Epidermal melanocyte (primary cell): ENCODE measurements around the gene NPAS2.
A peak's percentile ranks its signal among the peaks of the same experiment; 100 is the strongest.

Source experiments
- DNase-seq: peaks from one replicate; pipeline ENCODE4 v3.0.0; 2011; ENCODE audit warnings: low spot score; ENCODE audit not compliant: insufficient read length

Gene NPAS2

DNA sequence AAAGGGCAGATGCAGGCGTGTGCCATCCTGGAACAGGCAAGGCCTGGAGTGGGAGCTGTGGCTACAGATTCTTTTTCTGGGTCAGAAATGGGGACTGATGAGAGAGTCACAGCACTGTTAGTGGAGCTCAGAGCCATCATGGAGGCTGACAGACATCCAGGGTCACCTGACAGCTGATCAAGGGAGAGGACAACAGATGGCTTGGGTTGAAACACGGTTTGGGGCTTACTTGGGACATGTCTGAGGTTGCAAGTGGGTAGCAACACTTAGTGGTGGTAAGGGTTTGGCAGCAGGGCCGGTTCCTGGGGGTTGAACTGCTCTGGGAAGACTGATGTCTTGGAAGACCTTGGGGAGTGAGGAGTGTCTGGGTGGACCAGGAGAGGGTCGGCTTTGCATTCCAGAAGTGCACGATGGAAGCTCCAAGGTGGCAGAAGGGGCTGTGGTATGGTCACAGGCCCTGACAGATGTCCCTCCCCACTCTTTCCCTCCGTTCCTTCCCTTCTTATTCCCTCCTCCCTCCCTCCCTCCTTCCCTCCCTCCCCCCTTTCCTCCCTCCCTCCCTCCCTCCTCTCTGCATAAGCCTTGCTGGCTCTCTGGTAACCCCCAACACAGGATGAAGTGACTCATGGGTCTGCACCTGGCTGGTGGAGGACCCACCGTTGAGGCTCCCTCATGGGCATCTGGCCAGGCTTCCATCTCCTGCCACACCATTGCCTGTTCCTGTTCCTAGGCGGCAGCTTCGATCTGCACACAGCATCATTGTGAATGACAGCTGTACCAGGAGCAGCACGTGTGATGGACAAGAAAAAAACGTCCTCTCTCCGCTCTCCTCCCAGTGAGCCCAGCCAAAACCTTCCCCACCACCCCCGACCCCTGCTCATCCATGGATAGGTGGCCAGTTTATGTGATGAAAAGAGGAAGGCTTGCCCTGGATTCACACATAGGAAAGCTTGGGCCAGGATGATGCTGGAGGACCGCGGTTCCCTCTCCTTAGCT lies 118.4 kb downstream of the NPAS2 start:
- no peak for DNase-seq

DNA sequence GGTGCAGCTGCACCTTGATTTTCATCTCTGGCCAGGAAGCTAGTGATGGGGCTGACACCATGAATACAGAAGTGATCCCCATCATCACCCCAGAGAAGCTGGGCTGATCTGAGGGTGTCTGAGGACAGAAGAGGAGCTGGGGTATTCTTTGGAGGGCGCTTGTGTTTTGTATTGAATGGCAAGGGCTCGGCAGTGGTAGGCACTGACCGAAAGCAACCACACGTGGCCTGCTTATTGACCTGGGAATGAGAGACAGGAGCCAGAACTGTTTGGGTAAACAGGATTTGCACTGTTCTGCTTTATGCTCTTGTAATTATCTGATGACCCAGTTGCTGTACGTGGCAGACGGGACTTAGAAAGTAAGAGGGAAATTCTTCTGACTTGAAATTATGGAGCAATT lies 119.5 kb downstream of the NPAS2 start:
- no peak for DNase-seq

DNA sequence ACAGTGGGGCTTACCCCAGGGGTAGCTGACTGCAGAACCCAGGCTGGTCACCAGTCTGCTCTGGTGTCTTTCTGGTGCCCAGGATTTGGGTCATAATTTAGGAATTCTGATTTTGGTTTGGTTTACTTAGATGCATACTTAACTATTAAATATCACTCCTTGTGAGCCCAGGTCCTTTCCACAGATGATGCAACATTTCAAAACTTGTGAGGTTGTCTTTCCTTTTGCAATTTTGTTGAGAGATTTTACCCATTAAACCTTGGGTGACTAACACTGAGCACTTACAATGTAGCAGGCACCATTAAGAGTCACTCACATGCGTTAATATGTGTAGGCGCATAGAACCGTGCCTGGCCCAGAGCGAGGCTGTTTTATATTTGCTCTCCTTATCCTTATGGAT lies 120.3 kb downstream of the NPAS2 start:
- no peak for DNase-seq

DNA sequence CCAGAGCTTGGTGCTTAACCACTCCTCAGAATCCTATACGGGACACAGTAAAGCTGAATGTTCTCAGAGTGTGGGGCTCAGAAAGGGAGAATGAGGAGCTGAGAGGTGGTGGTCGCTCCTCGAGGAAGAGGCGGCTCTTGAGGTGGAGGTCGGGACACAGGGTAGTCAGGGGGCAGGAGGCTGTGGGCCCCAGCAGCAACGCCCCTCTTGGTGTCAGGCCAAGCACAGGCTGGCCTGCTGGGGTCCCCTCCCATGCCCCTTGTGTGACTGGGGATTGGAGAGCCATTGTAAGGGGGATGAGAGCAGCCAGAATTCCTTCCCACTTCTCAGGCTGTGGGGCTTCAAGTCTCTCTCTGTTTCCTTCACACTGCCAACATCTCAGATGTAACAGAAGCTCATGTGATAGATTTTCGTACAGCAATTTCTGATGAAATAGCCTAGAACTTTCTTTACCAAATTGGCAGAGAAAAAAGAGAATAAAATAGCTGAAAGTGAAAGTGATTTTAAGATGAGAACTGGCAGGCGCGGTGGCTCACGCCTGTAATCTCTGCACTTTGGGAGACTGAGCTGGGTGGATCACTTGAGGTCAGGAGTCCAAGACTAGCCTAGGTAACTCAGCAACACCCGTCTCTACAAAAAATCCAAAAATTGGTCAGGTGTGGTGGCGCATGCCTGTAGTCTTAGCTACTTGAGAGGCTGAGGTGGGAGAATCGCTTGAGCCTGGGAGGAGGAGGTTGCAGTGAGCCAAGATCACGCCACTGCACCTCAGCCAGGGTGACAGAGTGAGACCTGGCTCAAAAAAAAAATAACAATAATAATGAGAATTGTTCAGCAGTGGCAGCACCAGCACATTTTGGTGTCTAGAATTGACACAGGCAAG lies 121.1 kb downstream of the NPAS2 start:
- DNase-seq, result no peak

DNA sequence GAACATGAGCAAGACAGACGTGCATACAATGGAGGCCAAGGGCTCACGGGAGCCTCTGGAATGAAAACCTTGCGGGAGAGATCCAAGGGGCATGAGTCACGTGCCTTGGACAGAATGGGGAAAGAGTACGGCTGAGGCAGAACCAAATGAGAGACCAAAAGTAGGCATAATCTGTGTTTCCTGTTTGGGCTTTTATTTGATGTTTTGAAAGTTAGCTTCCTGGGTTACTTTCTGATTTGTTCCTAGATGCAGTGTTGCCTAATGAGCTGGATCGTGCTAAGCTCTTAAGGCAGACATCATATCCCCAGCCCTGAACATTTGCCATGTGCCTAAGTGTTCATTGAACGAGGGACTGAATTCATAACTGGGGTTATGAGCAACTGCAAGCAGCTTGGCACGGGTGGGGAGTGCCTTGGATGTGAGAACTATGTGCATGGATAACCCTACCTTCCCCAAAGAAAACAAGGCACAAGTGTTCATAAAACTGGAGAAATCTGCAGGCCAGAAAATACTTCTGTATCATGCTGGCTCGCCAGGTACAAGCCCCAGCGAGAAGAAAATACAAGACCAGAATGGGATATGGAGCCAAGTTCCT lies 121.8 kb downstream of the NPAS2 start:
- DNase-seq, result no peak

DNA sequence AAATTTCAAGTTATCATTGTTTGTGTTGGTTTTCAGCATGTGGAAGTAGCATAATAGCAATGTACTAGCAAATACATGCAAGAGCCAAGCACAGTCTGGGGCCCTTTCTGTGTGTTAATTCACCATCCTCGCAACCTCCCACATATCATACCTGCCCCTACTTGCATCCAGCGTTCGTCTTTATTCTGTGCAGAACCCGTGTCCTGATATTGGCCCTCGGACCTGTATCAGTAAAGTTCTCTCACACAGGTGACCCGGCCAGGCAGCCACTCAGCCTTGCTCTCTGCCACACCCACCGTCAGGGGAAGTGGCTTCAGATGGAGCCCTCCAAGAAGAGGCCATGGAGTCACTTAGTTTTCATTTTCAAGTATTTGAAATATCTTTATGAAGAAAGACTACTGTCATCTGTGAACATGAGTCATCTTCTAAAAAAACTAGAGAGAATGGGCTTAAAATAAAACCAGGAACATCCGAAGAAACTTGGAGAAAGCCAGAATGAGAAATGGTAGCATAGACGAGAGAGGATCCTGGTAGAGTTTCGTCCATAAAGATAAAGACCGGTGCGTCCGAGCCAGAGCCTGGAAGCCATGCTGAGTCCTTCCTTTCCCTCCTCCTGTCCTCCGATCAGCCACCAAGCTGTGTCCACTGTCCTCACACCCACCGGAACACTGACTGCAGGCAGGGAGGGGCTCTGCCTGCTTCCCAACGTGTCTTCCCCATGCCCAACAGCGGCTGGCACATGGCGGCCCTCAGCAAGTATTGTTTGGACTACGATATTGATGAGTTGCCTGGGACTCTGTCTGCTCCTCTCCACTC lies 124.9 kb downstream of the NPAS2 start:
- no peak for DNase-seq

DNA sequence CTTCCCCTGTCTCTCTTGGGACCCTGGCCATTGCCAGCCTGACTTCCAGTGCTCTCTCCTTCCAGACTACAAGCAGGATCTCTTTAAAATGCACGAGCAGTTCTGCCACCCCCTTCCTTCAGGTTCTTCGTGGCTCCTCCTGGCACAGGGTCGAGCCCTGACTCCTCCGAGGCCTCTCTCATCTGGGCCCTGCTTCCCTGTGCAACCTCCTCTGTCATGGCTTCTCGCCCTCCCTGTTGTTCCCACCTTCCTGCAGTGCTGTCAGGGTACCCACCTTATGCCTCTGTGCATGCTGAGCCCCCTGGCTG lies 125.4 kb downstream of the NPAS2 start:
- DNase-seq, result no peak

DNA sequence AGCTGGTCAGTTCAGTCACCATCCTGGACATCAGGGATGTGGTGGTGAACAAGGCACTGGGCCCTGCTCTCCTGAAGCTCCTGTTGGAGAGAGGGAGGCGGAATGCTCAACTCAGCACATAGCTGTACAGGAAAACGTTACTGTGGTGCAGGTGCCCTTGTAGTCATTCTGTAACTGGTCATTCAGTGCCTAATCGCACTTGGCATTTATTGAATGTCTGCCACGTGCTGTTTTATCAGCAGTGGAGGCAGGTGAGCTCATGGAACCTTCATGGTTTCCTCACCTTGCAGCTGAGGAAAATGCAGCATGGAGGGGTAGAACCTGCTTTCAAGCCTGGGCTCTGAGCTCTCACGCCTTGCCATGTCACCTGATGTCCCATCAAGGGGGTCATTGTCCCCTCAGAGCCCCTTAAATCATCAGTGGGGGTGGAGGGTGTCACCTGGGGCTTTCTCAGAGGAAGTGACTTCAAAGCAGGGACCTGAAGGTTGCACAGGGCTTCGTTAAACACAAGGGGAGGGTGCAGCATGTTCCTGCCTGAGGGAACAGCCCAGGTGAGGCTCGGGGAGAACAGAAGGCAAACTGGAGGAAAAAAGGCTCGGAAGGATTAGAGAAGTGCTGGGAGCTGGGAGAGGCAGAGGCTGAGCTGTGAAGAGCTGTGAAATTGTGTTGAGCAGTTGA lies 126.1 kb downstream of the NPAS2 start:
- DNase-seq, result no peak

DNA sequence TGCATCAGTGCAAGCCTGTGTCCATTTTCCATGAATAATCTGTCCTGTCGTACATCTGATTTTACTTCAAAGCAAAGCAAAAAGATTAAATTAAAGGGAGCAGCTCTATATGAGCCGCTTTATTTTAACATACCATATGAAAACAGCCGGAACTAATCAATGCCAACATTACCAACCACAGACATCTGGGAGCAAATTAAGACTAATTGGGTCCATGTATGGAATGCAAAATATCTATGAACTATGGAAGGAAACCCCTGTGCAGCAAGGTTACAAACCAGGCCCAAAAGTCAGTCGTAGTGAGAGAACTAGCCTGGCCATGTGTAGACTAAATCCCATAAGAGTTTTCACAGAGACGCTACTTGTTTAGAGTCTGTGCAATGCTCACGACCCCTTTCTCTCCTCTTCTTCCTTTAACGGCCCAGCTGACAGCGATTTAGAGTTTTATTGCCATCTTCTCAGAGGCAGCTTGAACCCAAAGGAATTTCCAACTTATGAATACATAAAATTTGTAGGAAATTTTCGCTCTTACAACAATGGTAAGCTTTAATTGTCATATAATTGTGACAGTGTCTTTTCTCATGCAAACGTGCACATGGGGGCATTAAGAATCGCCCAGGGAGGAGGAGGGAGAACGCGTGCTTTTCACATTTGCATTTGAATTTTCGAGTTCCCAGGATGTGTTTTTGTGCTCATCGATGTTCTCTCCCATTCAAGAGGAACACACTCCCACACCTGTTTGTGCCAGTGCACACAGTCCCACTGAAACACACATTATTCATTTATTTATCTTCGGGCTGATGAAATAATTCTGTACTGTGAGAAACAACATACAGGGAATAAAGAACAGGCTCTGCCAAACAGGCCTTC lies 129.2 kb downstream of the NPAS2 start:
- DNase-seq, result peak; percentile 33

DNA sequence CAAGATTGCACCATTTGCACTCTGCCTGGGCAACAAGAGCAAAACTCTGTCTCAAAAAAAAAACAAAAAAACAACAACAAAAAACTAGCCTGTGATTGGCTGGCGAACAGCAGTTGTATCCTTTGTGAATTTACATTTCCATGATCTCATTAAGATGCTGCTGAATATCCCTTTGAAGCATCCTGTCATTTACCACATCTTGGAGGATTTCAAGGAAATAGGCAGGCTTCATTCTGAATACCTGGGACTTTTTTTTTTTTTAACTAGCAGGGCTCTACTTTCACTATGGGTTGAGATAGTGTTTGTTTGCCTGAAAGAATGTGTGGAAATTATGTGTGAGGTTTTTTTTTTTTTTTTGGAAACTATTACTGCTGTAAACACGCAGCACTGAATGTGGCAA lies 132.6 kb downstream of the NPAS2 start:
- no peak for DNase-seq

DNA sequence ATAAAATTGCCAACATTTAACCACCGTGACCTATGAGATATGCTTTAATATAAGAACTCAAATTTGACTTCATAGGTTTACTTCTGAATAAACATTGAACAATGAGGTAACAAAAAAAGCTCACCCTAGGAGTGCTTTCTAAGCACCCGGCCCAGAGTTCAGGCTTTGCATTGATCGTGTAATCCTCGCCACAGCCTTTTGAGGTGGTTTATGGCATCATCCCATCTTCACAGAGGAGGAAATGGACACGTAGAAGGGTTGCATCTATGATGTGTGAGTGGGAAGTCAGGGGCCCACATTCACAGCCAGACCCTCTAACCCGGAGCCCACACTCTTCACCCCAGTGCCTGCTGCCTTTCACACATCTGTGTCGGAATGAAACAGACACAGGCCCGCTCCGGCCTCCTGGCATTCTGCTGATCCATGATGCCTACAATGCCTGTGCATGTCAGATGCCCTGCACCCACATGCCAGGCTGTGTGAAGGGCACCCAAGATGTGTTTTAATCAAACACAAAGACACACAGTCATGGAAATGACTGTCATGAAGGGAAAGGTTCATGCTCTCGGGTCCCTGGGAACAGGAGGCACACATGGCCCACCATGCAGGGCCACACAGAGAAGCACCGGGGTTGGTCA lies 133.6 kb downstream of the NPAS2 start:
- no peak for DNase-seq

DNA sequence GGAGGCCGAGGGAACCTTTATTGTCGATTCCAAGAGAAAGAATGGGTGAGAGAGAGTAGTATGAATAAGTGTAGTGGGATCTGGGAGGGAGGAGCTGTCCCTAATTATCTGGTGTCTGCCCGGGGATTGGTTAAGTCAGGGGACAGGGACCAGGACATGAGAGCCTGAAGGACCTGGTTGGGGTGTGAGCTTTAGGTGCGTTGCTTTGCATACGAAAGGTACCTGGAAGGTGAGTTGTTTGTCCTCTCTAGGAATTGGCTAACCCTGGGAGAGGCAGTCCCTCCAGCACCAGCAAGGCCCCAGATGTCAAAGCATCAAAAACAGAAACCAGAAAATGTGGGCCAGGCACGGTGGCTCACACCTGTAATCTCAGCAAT lies 134.1 kb downstream of the NPAS2 start:
- DNase-seq, result no peak

DNA sequence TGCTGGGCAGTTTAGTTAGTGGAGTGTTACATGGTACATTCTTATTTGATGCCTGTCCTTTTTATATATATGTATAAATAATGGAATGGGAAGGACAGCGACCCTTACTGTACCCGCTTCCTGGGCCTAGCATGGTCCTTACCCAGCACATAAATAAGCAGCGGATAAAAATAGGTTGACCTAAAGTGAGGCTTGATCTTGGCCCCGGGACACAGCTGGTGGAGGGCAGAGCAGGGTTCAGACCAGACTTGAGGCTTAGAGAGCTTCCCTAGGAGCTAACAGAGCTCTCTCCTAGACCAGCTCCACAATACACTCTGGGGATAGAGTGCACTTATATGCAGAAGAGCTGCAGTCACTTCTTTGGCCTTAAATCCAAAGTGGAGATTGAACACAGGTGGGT lies 135.3 kb downstream of the NPAS2 start:
- DNase-seq, result no peak

DNA sequence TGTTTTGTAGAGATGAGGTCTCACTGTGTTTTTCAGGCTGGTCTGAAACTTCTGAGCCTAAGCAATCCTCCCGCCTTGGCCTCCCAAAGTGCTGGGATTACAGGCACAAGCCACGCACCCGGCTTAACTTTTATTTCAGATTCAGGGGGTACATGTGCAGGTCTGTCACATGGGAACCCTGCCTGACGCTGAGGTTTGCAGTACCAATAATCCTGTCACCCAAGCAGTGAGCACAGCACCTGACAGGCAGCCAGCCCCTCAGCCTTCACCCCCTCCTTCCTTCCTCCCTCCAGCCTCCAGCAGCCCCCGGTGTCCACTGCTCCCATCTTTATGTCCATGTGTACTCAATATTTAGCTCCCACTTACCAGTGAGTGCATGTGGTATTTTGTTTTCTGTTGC lies 136.1 kb downstream of the NPAS2 start:
- DNase-seq, result no peak

DNA sequence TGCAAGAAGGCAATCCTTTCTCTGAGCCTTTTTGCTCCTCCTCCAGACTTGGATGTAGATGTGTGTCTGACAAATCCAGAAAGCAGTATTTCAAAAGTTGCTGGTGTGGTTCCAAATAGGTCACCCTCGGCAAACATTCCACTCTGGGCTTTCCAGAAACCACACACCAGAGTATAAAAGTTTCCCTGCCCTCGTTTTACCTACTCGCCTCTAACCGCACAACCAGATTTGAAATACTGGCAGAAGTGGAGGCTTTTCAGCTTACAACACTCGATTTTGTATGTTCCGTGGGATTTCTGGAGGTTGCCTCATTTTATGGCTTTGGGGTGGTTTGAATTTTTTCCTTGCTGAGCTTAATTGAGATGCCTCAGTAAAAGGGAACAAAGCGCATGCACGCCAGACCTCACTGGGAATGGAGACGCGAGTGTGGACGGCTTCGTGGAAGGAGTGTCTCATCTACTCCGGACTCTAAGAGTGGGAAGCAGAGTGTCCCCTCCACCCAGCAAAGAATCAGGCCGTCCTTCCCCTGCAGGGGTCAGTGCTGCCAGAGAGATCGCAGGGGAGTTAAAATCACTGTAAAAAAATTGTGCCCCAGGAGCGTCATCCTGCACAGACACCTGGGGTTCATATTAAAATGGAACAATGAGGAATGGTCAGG lies 138.2 kb downstream of the NPAS2 start:
- DNase-seq, result peak; percentile 54

DNA sequence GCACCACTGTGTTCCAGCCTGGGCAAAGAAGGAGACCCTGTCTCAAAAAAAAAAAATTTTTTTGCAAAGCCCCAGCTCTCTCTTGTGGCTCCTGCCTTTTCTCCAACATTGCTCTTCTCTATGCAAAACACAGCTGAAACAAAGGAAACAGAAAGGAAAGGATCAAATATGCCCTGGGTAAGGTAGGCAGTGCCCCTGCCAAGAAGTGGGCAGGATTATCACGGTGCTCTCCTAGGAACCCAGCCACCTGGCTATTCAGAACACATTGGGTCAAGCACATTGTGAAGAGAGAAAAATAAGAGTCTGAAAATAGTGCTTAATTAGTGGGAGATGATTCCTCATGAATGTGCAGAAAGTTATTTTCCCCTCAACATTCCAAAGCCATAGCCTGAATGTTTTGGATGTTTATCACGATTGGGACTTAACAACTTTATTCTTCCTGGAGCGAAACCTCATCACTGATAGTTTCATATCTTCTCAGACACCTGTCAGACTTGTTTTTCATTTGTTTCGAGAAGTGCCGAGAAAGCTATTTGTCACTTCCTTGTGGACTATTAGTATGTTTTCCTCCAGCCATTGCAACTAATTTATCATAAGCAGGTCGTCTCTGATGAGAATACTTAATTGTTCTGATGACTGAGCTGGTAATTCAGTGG lies 139.4 kb downstream of the NPAS2 start:
- DNase-seq, result no peak

DNA sequence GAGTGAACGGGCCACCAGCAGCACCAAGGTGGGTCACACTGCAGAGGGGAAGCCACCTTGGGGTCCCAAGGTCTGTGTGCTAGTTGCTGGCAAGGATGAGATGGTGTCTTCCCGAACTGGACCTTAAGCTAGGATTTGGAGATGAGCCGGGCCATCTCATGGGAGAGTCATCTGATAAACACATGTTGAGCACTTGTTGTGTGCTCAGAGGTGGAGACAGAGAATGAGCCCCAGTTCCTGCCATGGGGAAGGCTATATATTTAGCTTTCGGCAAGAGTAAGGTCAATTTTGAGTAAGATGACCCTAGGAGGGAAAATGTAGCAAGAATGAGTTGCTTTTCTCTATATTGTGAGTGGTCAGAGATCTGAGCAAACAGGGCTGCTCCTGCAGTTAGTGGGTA lies 140.7 kb downstream of the NPAS2 start:
- no peak for DNase-seq

DNA sequence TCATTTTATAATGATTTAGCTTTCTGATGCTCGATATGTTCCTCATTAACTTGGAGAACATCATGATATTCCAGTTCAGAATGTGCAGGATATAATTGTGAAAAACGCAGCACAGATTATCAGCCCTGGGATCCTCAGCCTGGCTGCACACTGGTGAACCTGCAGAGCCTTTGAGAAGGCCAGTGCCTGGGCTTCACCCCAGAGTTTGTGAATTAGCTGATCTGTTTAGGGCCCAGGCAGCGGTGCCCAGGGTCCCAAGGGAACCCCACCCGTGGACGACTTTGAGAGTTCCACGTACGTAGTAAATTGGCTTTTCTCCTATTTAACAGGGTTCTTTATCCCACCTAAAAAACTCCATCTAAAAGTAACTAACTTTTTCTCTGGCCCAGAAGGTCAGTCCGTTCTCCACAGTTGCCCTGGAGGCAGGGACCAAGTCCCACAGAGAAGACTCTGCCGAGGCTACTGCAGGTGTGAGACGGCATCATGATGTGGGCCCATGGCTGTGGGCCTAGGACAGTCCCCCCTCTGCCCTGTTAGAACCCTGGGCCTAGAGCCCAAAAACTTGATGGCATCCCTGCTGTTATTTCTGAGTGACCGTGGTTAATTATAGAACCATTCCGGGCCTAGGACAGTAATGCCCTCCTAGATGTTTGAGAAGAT lies 142.6 kb downstream of the NPAS2 start:
- DNase-seq, result no peak
